ENCODE measurements around the gene CEACAM6.
"Not testable (repeated sequence)": the region's sequence is repeated elsewhere in the genome, so short reads cannot be mapped to it uniquely, and the experiment has no call there.

The CEACAM6 gene

DNA sequence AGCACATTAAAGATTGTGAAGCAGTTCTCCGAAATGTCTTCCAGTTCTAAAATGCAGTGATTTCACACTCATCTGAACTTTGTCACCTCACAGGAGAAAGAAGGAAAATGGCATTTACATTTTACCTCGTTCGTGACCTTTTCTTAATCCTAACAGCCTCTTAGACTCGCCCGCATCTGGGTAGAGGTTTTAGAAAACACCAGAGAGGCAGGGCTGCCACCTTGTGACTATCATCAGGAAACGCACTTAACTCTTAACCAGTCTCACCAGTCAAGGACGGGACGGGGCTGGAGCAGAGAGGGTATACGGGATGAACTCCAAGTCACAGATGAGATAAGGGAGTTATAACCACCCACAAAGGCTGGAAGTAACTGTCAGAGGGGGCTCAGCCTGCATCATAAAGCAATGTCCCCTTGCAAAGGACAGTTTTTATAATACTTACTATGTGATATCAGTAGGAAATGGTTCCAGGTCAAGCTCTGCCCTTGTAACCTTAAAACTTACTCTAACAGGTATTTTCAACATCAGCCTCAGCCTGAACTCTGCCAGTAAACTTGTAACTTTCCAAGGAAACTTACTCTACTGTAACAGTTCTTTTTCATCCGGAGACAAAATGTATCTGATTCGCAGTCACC, 8.6 kb upstream of the CEACAM6 start:
- no peak overlapping the region for H3K4me3 ChIP-seq (ENCODE audit: low read depth, low read length)
- peak; percentile 15 for DNase-seq (ENCODE audit: low read depth)
- TF ChIP-seq, protein P1, sequence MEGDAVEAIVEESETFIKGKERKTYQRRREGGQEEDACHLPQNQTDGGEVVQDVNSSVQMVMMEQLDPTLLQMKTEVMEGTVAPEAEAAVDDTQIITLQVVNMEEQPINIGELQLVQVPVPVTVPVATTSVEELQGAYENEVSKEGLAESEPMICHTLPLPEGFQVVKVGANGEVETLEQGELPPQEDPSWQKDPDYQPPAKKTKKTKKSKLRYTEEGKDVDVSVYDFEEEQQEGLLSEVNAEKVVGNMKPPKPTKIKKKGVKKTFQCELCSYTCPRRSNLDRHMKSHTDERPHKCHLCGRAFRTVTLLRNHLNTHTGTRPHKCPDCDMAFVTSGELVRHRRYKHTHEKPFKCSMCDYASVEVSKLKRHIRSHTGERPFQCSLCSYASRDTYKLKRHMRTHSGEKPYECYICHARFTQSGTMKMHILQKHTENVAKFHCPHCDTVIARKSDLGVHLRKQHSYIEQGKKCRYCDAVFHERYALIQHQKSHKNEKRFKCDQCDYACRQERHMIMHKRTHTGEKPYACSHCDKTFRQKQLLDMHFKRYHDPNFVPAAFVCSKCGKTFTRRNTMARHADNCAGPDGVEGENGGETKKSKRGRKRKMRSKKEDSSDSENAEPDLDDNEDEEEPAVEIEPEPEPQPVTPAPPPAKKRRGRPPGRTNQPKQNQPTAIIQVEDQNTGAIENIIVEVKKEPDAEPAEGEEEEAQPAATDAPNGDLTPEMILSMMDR (IDR thresholded peaks at IDR 0.05; ENCODE audit: control insufficient read depth, extremely low read depth, insufficient read depth) = peak; percentile 69

DNA sequence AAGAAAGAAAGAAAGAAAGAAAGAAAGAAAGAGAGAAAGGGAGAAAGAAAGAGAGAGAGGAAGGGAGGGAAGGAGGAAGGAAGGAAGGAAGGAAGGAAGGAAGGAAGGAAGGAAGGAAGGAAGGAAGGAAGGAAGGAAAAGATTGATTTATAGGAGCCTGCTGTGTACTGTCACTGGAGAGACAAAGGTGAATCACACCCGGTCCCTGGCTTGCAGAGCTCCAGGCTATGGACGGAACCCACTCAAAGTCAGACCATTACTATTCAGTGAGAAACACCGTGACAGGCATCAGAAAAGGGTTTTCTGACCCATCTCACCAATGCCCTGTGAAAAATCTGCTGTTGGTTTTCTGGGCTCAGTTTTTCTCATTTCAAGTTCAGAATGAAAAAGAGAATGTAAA, 7.3 kb upstream of the CEACAM6 start:
- DNase-seq (ENCODE audit: low read depth) = no peak
- TF ChIP-seq, protein P1 (IDR thresholded peaks at IDR 0.05; ENCODE audit: control insufficient read depth, extremely low read depth, insufficient read depth) = no peak
- no peak overlapping the region for H3K4me3 ChIP-seq (ENCODE audit: low read depth, low read length)

DNA sequence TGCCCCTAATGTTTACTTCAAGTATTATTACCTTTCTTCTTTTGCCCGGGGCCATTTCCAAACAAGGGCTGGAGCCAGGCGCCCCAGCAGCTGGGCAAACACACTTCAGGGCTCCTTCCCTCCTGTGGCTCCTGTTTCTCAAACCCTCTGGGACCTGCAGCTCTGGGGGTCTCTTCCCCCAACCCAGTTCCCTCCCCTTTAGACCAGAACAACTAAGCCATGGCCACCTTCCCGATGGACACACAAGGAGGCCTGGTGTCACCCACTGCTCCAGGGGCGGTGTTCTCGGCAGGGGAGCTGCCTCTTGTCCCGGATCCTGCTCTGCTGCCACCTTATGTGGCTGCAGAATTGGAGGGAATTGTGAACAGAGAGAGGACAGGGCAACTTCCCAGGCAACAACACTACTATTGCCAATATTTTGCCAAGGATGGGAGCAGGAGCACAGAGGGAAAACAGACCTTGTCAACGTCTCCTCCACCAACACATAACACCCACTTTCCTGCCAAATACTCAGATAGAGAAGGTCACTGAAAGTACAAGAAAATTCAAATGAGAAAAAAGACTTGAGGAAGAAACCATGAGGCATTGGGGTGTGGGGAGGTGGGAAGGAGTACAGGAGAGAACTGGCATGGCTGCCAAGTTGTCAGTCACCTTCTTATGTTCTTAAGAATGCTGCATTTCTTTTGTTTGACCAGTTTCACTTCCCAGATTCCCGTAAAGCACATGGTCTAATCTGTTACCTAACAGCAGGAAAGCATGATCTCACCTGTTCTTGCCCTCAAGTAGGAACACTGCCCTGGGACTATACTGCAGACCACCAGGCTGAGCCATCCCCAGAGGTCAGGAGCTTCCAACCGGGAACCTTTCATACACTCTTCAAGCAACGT, 4.8 kb upstream of the CEACAM6 start:
- DNase-seq (ENCODE audit: low read depth); H3K4me3 ChIP-seq (ENCODE audit: low read depth, low read length): not testable (repeated sequence)

DNA sequence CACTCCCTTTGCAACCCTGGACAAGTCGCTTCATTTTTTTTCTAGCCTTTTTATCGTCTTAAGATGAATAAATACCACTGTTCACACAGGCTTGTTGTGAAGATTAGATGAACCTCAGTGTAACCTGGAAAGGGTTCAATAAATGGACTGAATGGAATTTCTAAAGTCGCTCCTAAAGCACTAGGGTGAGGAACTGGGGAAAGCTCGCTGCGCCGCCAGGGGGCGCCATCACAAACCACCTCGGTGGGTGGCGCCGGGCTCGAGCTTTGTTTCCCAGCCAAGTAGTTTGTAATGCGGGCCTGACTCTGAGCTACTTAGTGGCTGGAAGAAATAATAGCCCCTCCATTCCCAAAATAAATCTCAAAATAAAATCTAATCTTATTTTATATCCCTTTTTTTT, 2.2 kb upstream of the CEACAM6 start:
- no peak for DNase-seq (ENCODE audit: low read depth)
- TF ChIP-seq, protein P1 (IDR thresholded peaks at IDR 0.05; ENCODE audit: control insufficient read depth, extremely low read depth, insufficient read depth) = peak; percentile 45
- H3K4me3 ChIP-seq (ENCODE audit: low read depth, low read length) = no peak overlapping the region

DNA sequence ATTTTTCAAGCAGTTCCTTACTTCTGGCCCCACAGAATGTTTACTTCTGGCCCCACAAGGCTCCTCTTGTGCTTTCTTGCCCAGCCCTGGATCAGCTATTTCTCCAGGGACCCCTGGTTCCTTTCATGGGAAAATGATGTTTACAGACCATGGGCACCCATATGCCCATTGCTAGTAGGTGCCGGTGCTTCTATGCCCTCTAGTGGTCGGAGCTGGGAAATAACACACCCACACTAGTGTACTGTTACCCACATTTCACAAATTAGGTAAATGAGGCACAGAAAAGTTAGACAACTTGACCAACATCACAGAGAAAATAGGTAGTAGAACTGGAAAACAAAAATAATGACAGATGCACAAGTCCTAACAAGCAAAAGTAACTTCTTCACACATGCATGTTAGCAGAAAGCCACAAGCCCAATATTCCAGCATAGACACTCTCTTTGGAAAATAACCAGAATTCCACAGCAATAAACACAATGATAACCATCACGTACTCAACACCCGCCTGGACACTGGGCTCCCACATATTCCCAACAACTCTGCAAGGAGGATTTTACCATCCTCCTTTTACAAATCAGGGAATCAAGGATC, 1.3 kb upstream of the CEACAM6 start:
- TF ChIP-seq, protein P1 (IDR thresholded peaks at IDR 0.05; ENCODE audit: control insufficient read depth, extremely low read depth, insufficient read depth) = peak; percentile 49
- H3K4me3 ChIP-seq (ENCODE audit: low read depth, low read length) = no peak overlapping the region
- no peak for DNase-seq (ENCODE audit: low read depth)

DNA sequence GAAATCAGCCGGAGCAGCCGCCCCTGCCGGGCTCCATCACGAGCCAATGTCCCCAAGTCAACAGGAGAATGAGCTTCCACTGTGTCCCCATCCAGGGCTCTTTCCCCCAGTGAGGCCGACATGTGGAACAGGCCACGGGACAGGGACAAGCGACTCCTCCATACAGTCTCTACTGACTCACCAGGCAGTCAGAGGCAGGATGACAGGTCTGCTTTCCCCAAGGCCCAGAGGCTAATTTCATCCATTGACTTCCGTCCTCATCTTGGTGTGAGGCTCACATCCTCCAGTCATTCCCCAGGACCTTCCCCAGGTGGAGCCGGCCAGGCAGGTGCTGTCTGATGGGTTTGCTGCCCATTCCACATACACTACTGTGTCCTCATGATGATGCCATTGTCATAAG, 3.5 kb downstream of the CEACAM6 start:
- TF ChIP-seq, protein P1 (IDR thresholded peaks at IDR 0.05; ENCODE audit: control insufficient read depth, extremely low read depth, insufficient read depth) = no peak
- no peak overlapping the region for H3K4me3 ChIP-seq (ENCODE audit: low read depth, low read length)
- no peak for DNase-seq (ENCODE audit: low read depth)

DNA sequence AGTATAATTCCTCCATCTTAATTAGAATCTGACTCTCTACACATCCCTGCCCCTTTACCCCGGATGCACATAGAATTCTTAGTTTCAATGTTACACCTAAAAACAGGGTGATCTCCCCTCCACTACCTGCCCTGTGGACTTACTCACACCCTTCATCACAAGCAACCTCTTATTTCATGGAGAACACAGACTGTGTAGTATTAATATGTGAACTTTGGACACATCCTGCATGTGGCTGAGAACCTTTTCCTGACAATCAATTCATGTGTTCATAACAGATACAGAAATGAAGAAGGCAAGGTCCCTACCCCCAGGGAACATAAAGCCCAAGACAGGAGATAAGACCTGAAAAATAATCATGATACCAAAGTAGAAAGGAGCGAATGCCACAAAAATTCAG, 11.8 kb downstream of the CEACAM6 start:
- no peak overlapping the region for H3K4me3 ChIP-seq (ENCODE audit: low read depth, low read length)
- DNase-seq (ENCODE audit: low read depth) = no peak
- TF ChIP-seq, protein P1 (IDR thresholded peaks at IDR 0.05; ENCODE audit: control insufficient read depth, extremely low read depth, insufficient read depth) = no peak

DNA sequence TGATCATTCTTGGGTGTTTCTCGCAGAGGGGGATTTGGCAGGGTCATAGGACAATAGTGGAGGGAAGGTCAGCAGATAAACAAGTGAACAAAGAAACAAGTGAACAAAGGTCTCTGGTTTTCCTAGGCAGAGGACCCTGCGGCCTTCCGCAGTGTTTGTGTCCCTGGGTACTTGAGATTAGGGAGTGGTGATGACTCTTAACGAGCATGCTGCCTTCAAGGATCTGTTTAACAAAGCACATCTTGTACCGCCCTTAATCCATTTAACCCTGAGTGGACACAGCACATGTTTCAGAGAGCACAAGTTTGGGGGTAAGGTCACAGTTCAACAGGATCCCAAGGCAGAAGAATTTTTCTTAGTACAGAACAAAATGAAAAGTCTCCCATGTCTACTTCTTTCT, 12.8 kb downstream of the CEACAM6 start:
- not testable (repeated sequence) for DNase-seq (ENCODE audit: low read depth); H3K4me3 ChIP-seq (ENCODE audit: low read depth, low read length)
